Glomerular visceral epithelial cell (primary cell): Measurements from ENCODE around the gene HFM1.
"Not testable (repeated sequence)": the region's sequence is repeated elsewhere in the genome, so short reads cannot be mapped to it uniquely, and the experiment has no call there.

Experiments
- DNase-seq: peaks from one replicate; pipeline ENCODE4 v3.0.0-alpha.2; 2016; ENCODE audit errors: extremely low spot score

HFM1 gene

DNA sequence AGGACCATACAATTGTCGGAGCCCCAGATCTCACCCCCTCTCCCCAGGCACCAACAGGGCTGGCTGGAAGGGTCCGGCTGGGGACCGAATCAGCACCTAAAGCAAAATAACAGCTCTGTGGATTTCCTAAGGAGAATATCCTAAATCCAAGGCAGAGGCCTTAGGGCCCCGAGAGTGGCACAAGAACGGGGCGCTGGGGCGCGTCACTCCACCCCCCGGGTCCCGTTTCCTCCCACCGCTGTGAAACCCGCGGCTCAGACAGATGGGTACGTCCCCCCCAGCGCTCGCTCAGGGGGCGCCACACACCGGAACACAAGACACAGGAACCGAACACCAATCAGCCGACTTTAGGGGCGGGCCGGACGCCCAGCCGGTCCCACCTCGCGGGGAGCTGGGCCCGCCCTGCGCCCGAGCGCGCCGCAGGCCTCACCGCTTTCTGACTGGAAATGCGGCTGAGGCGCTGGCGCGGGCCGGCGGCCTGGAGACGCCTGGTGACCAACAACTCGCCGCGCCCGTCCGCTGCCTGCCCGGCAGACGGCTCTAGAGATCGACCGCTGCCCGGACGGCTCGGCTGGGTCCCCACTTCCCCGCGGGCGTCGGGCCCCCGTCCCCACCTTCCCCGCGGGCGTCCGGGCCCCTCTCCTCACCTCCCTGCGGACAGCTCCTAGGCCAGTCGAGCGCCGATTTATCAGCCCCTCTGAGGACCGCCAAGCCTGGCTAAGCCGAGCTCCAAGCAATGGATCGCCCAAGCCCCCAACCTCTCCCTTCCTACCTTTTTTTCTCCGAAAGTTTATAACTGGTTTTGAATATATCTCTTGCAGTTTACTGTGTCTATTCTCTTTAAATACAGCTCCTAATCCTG, at the start of gene HFM1:
Gene HFM1, minus strand, starts transcription at position 687 of the 862 bp plus-strand sequence. CDS start 3,755 bp downstream, outside the sequence.
- peak; percentile 65 for DNase-seq

DNA sequence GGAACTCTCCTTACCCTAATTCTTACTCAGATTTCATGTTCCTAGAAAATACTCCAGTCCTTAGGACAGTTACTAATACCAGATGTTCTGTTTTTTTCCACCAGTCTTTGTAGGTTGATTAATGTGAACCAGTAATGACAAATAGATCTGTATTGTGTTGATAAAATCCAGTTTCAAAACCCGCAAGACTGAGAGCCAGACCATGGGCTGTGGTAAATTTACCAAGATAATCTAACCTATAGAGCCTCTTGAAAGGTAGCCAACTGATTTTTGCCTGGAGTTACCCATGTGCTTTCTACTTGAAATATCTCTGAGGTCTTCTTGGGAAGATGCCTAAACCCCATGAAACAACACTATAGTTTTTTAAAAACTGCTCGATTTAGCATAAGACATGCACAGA, 49.5 kb upstream of the HFM1 start:
- no peak for DNase-seq

DNA sequence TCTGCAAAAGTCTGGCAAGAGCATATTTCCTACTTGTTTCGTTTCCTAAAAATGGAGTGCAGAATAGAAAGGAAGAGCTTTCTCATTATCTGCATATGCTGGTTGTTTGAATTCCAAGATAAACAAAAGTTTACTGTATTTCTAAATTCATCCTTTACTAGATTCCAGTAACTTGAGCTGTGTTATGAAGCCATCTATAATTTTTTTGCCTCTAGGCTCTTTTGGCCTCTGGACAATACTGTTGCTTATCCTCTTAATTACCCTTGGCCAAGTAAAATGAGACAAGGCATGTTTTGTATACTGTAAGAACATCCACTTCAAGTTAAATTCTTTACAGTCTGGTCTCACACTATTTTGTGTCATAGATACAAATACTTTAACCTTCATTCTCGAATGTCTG, 45.6 kb upstream of the HFM1 start:
- no peak for DNase-seq

DNA sequence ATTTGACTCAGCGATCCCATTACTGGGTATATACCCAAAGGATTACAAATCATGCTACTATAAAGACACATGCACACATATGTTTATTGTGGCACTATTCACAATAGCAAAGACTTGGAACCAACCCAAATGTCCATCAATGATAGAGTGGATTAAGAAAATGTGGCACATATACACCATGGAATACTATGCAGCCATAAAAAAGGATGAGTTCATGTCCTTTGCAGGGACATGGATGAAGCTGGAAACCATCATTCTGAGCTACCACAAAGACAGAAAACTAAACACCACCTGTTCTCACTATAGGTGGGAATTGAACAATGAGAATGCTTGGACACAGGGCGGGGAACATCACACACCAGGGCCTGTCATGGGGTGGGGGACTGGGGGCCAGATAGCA, 43.1 kb upstream of the HFM1 start:
- DNase-seq = not testable (repeated sequence)

DNA sequence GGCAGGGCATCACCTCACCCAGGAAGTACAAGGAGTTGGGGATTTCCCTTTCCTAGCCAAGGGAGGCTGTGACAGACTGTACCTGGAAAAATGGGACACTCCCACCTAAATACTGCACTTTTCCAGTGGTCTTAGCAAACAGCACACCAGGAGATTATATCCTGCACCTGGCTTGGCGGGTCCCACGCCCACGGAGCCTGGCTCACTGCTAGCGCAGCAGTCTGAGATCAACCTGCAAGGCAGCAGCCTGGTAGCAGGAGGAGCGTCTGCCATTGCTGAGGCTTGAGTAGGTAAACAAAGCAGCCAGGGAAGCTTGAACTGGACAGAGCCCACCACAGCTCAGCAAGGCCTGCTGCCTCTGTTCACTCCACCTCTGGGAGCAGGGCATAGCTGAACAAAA, 37.3 kb upstream of the HFM1 start:
- not testable (repeated sequence) for DNase-seq

DNA sequence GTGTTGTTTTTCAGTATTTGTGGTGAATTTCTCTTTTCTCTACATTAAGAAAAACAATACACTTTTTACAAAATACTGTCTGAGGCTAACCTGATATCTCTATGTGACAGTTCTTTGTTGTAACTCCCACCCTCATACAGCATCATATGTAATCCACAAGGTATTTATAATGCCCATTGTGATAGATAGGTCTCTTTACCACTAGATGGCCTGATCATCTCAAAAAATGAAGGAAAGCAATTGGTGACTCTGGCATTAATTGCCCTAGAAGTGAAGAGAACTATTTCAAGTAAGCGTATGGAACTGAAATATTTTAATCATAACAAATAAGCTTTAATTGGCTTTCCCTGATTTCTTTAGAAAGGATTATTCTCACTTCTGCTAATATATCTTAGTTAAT, 36.2 kb upstream of the HFM1 start:
- no peak for DNase-seq

GRCh38 chr1:91439016-91439415, 34.4 kb upstream of the HFM1 start:
- no peak for DNase-seq

- DNase-seq = no peak
Observed at GRCh38 chr1:91428182-91428798, 23.7 kb upstream of the HFM1 start.

DNA sequence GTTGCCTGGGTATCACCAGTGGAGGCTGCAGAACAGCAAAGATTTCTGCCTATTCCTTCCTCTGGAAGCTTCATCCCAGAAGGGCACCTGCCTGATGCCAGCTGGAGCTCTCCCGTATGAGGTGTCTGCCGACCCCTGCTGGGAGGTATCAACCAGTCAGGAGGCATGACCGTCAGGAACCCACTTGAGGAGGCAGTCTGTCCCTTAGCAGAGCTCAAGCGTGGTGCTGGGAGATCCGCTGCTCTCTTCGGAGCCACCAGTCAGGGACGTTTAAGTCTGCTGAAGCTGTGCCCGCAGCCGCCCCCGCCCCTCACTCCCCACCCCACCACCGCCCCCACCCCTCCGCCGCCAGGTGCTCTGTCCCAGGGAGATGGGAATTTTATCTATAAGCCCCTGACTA, 23.1 kb upstream of the HFM1 start:
- no peak for DNase-seq

- not testable (repeated sequence) for DNase-seq
Observed at GRCh38 chr1:91422523-91422922, 17.9 kb upstream of the HFM1 start.

GRCh38 chr1:91412371-91412770, 7.7 kb upstream of the HFM1 start:
- DNase-seq = no peak

DNA sequence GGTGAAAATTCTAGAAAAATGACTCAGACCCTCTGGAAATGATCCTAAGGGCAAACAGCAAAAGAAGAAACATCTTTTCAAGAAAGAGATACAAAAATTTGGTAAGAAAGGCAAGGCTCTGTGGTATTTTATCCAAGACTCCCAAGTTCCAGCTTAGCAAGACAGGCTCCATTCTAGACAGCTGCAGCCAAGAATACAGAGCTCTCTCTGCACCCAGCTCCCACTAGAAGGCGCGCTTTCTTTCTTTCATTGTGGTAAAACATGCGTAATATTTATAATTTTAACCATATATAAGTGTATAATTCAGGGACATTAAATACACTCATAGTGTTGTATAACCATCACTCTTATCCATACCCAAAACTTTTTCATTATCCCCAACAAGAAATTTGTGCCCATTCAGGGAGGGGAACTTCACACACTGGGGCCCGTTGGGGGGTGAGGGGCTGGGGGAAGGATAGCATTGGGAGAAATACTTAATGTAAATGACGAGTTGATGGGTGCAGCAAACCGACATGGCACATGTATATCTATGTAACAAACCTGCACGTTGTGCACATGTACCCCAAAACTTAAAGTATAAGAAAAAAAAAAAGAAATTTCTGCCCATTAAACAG, 2.2 kb upstream of the HFM1 start:
- DNase-seq = no peak

DNA sequence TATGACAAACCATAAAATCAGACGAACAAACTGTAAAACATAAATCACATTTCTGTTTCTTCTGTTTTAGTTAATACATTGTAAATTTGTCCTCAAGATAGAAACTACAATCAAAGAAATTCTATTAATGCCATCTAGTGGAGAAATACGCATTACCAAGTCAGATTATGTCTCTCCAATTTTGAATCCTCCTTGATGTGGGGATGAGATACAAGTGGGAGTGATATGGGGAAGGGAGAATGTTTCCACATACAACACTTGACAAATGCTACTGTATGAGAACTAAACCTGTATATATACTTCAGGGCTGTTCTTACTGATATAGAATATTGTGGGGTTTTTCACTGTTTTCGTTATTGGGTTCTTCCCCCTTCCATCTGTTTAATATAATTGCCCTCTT, 2.6 kb downstream of the HFM1 start:
- DNase-seq = peak; percentile 5

DNA sequence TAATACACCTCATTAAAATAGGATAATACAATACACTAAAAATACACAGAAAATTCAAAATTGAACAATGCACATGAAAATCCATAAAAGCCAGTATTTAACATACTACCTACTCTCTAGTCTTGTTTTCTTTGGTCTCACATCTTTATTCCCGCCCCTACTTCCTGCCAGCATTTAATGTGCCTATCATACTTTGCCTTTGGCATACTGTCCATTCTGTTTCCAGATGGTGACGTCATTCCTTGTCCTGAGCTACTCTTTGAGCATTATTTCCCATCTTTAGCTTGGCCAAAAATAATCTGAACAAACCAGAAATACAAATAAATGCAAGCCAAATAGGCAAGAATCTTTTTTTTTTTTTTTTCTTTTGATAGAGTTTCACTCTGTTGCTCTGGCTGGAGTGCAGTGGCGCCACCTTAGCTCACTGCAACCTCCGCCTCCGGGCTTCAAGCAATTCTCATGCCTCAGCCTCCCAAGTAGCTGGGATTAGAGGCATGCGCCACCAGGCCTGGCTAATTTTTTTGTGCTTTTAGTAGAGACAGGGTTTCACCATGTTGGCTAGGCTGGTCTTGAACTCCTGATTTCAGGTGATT, 4.4 kb downstream of the HFM1 start:
- no peak for DNase-seq

DNA sequence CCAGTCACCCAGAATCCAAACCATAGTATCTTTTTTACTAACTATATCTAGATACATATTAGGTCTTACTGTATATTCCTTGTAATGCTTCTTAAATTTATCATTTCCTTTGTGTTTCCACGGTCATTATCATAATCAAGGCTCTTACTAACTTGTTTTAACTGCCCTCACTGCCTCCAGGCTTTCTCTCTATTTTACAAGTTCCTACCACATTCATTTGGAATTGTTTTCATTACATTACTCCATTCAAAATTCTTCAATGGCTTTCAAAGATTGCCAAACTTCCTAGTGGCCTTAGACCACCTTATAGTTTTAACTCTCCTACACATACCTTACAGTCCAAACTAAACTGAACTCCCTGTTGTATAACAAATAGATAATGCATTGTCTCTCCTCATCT, 6.3 kb downstream of the HFM1 start:
- no peak for DNase-seq

- no peak for DNase-seq
Observed at GRCh38 chr1:91397605-91398004, 7.0 kb downstream of the HFM1 start.

DNA sequence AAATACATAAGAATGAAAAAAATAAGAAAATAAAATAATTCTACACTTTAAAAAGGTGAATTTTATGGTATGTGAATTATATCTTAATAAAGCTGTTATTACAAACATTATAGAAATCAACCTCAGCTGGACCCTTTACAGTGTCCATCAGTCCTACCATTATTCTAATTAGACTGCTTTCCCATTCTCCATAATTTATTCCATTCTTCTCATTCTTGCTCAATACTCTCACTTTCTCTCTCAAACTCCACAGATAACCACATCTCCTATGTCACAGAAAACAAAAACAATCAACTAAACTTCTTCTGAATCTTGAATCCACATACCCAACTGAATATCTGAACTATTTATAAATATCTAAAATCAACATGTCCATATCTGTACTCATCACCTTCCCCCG, 11.6 kb downstream of the HFM1 start:
- no peak for DNase-seq

DNA sequence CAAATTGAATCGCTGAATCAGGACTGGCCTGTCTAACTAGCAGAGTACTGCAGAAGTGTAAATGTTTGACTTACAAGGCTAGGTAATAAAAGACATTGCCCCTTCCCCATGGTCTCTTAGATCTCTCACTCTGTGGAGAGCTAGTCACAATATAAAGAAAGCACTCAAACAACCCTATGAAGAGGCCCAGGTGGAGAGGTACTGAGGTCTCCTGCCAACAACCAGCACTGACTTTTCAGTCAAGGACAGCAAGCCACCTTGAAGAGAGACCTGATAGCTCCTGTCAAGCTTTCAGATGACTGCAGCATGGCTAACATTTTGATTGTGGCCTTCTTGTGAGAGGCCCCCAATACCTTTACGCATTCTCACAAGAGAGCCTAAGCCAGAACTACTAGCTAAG, 18.5 kb downstream of the HFM1 start:
- no peak for DNase-seq

- no peak for DNase-seq
Observed at GRCh38 chr1:91383456-91383855, 21.2 kb downstream of the HFM1 start.

DNA sequence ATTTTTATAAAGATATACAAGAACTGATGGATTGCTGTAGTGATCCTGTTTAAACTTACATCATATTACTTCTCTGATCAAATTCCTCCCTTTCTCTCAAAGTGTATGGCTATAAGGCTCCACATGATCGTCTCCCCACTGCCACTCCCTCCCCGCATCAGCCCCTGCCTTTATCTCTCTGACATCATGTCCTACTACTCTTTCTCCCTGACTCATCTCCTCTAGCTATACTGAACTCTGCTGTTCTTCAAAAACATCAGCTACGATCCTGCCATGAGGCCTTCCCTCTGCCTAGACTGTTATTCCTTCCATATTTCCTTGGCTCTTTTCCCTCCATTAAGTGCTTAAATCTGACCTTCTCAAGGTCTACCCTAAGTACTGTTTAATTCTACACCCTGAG, 22.8 kb downstream of the HFM1 start:
- DNase-seq = no peak

GRCh38 chr1:91374086-91374485, 30.6 kb downstream of the HFM1 start:
- DNase-seq = no peak

GRCh38 chr1:91372230-91372629, 32.4 kb downstream of the HFM1 start:
- not testable (repeated sequence) for DNase-seq

DNA sequence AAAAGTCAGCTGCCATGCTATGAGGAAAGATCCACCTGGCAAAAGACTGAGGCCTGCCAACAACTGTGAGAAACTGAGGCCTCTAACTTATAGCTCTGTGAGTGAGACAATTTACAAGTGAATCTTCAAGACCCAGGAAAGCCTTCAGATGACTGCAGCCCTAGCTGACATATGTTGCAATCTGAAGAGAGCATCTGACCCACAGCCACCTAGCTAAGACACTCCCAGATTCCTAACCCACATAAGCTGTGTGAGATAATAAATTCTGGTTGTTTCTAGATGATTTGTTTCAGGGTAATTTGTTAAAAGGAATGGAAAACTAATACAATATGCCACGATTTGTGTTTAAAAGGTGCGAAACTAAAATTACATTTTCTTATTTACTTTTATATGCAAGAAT, 55.1 kb downstream of the HFM1 start:
- no peak for DNase-seq
